GM10266 (cell line): ENCODE data around the gene C6orf47.

Experiments used
- DNase-seq: peaks from one replicate; pipeline ENCODE4 v3.0.0; 2012; ENCODE audit errors: extremely low spot score
- CTCF ChIP-seq: IDR thresholded peaks from 2 replicates; pipeline ENCODE4 v1.5.1; 2012; ENCODE audit warnings: mild to moderate bottlenecking, low read depth; ENCODE audit not compliant: control insufficient read depth, insufficient read depth; ENCODE audit errors: missing control alignments

The C6orf47 gene

GRCh38 chr6:31651602-31652191, 8.9 kb downstream of the C6orf47 start:
- peak; percentile 71 for DNase-seq
- TF ChIP-seq CTCF, result no peak

GRCh38 chr6:31645325-31645724, 15.3 kb downstream of the C6orf47 start:
- no peak for TF ChIP-seq CTCF

GRCh38 chr6:31643818-31644454, 16.6 kb downstream of the C6orf47 start:
- TF ChIP-seq CTCF, result no peak
- DNase-seq, result no peak

More at GRCh38 chr6:31645325-31645724, 15.3 kb downstream of the C6orf47 start:
- DNase-seq, result no peak

- TF ChIP-seq CTCF, result no peak
Measured at GRCh38 chr6:31642798-31643570, 17.6 kb downstream of the C6orf47 start.

GRCh38 chr6:31641370-31641769, 19.2 kb downstream of the C6orf47 start:
- no peak for TF ChIP-seq CTCF

More at GRCh38 chr6:31642798-31643570, 17.6 kb downstream of the C6orf47 start:
- DNase-seq, result no peak

GRCh38 chr6:31640612-31641011, 20.0 kb downstream of the C6orf47 start:
- TF ChIP-seq CTCF, result no peak
- no peak for DNase-seq

More at GRCh38 chr6:31641370-31641769, 19.2 kb downstream of the C6orf47 start:
- DNase-seq, result no peak

GRCh38 chr6:31639449-31639861, 21.1 kb downstream of the C6orf47 start:
- TF ChIP-seq CTCF, result no peak
- DNase-seq, result no peak
